Activated T-cell treated with anti-CD3 and anti-CD28 coated beads, Interleukin-2, amount 50 U/mL, for 72 hours (primary cell): ENCODE measurements around the gene DLG2. TPM values are rescaled to one million over a fixed set of nuclear protein-coding genes. Genes with fewer than 3 reads are reported as not detected.

Source experiments
- ATAC-seq, 2 donors: fragments of 150-1000 bp; cut with Tn5 transposase; replicated peaks in 1 of 2; 2 replicates each; pipeline ENCODE4 v1.10.0; 2021; ENCODE audit warnings: moderate library complexity in 2 of 2, mild to moderate bottlenecking in 1 of 2
- DNase-seq, 2 donors: peaks; one replicate each; pipeline ENCODE4 v3.0.0; 2021 to 2022; ENCODE audit warnings: mixed read lengths in 1 of 2
- H3K27ac Mint-ChIP-seq: one replicate; pipeline ENCODE4 v1.8.0; 2022; ENCODE audit warnings: mild to moderate bottlenecking, moderate library complexity, mixed read lengths
- H3K27me3 Mint-ChIP-seq: one replicate; pipeline ENCODE4 v1.8.0; 2022; ENCODE audit warnings: low read depth, mixed read lengths
- H3K36me3 Mint-ChIP-seq, 2 donors: one replicate each; pipeline ENCODE4 v1.8.0; 2022; ENCODE audit warnings: mixed read lengths in 2 of 2, mild to moderate bottlenecking in 1 of 2; ENCODE audit not compliant: insufficient read depth in 2 of 2
- H3K4me1 Mint-ChIP-seq: one replicate; pipeline ENCODE4 v1.8.0; 2022; ENCODE audit warnings: low read depth, mixed read lengths
- H3K4me3 Mint-ChIP-seq, 2 donors: one replicate each; pipeline ENCODE4 v1.8.0; 2022; ENCODE audit warnings: mild to moderate bottlenecking in 2 of 2, mixed read lengths in 2 of 2, moderate library complexity in 2 of 2
- H3K9me3 Mint-ChIP-seq, 2 donors: one replicate each; pipeline ENCODE4 v1.8.0; 2022; ENCODE audit warnings: mixed read lengths in 2 of 2
- total RNA-seq, 2 donors: library from RNA; stranded (reverse); gene quantifications; one replicate each; pipeline ENCODE4 v1.2.3, GENCODE V29; 2022

Gene DLG2
- total RNA-seq, 2 donors from 2014 or later = 4.1 to 5.3 TPM

- no peak for DNase-seq
- Mint-ChIP-seq H3K9me3 (peaks cover 5 to 6% of the 10 kb centered on the region in 2 donors), H3K27ac (no peak overlapping the region), H3K4me3 (no peak overlapping the region), H3K4me1 (no peaks in the 10 kb centered on the region), H3K27me3 (no peaks in the 10 kb centered on the region), H3K36me3 (peaks cover 3 to 7% of the 10 kb centered on the region in 2 donors)
- no peak for ATAC-seq
These were observed 95.8 kb downstream of the DLG2 start for GRCh38 chr11:85531191-85531897.

- DNase-seq (no peak), ATAC-seq (no peak)
- Mint-ChIP-seq H3K4me1 (no peaks in the 10 kb centered on the region), H3K27ac (no peak overlapping the region), H3K36me3 (peaks cover 3 to 7% of the 10 kb centered on the region in 2 donors), H3K9me3 (peaks cover 5 to 6% of the 10 kb centered on the region in 2 donors), H3K27me3 (no peaks in the 10 kb centered on the region), H3K4me3 (no peak overlapping the region)
These were observed 96.5 kb downstream of the DLG2 start for GRCh38 chr11:85530634-85531033.

- H3K4me1 Mint-ChIP-seq = no peaks in the 10 kb centered on the region
- peaks cover 0 to 4% of the 10 kb centered on the region in 2 donors for H3K36me3 Mint-ChIP-seq
- no peak overlapping the region for H3K27ac Mint-ChIP-seq
- ATAC-seq = no peak
- H3K9me3 Mint-ChIP-seq = peaks cover 7 to 9% of the 10 kb centered on the region in 2 donors
- no peaks in the 10 kb centered on the region for H3K27me3 Mint-ChIP-seq
- no peak for DNase-seq
- H3K4me3 Mint-ChIP-seq = no peak overlapping the region
These were observed 100.6 kb downstream of the DLG2 start for GRCh38 chr11:85526564-85526963.

GRCh38 chr11:85525686-85526085, 101.5 kb downstream of the DLG2 start:
- H3K4me1 Mint-ChIP-seq = no peaks in the 10 kb centered on the region
- no peak overlapping the region for H3K27ac Mint-ChIP-seq
- peaks cover 0 to 4% of the 10 kb centered on the region in 2 donors for H3K36me3 Mint-ChIP-seq
- H3K27me3 Mint-ChIP-seq = no peaks in the 10 kb centered on the region
- no peak overlapping the region for H3K4me3 Mint-ChIP-seq
- ATAC-seq (no peak), DNase-seq (no peak)
- H3K9me3 Mint-ChIP-seq = peaks cover 7 to 14% of the 10 kb centered on the region in 2 donors

- H3K27ac Mint-ChIP-seq = no peak overlapping the region
- ATAC-seq = no peak
- no peaks in the 10 kb centered on the region for H3K4me1 Mint-ChIP-seq
- peaks cover 0 to 10% of the 10 kb centered on the region in 2 donors for H3K9me3 Mint-ChIP-seq
- no peak overlapping the region for H3K4me3 Mint-ChIP-seq
- no peak for DNase-seq
- no peaks in the 10 kb centered on the region for H3K36me3 Mint-ChIP-seq
- H3K27me3 Mint-ChIP-seq = no peaks in the 10 kb centered on the region
These were observed 109.9 kb downstream of the DLG2 start for GRCh38 chr11:85517272-85517671.

GRCh38 chr11:85495918-85496317, 131.2 kb downstream of the DLG2 start:
- ATAC-seq (no peak), DNase-seq (no peak)
- no peak overlapping the region for H3K4me3 Mint-ChIP-seq
- H3K27me3 Mint-ChIP-seq = no peaks in the 10 kb centered on the region
- H3K9me3 Mint-ChIP-seq = peaks cover 12 to 15% of the 10 kb centered on the region in 2 donors
- peaks cover 0 to 2% of the 10 kb centered on the region in 2 donors for H3K36me3 Mint-ChIP-seq
- no peak overlapping the region for H3K27ac Mint-ChIP-seq
- H3K4me1 Mint-ChIP-seq = no peaks in the 10 kb centered on the region

- DNase-seq (no peak), ATAC-seq (no peak)
- Mint-ChIP-seq H3K9me3 (peaks cover 16 to 18% of the 10 kb centered on the region in 2 donors), H3K27ac (no peak overlapping the region), H3K4me1 (no peaks in the 10 kb centered on the region), H3K27me3 (no peaks in the 10 kb centered on the region), H3K4me3 (no peak overlapping the region), H3K36me3 (peaks cover 0 to 2% of the 10 kb centered on the region in 2 donors)
These were observed 132.7 kb downstream of the DLG2 start for GRCh38 chr11:85494396-85494795.

GRCh38 chr11:85485902-85486301, 141.2 kb downstream of the DLG2 start:
- ATAC-seq (no peak), DNase-seq (no peak)
- no peak overlapping the region for H3K4me3 Mint-ChIP-seq
- no peak overlapping the region for H3K27ac Mint-ChIP-seq
- H3K27me3 Mint-ChIP-seq = no peaks in the 10 kb centered on the region
- peaks cover 0 to 1% of the 10 kb centered on the region in 2 donors for H3K36me3 Mint-ChIP-seq
- H3K4me1 Mint-ChIP-seq = no peaks in the 10 kb centered on the region
- peaks cover 5 to 16% of the 10 kb centered on the region in 2 donors for H3K9me3 Mint-ChIP-seq

GRCh38 chr11:85483861-85484260, 143.3 kb downstream of the DLG2 start:
- Mint-ChIP-seq H3K4me3 (no peak overlapping the region), H3K9me3 (peaks cover 3 to 13% of the 10 kb centered on the region in 2 donors)
- ATAC-seq = no peak

GRCh38 chr11:85481862-85482261, 145.3 kb downstream of the DLG2 start:
- H3K4me1 Mint-ChIP-seq = no peaks in the 10 kb centered on the region
- no peak for DNase-seq
- no peak for ATAC-seq
- no peak overlapping the region for H3K4me3 Mint-ChIP-seq
- peaks cover 0 to 1% of the 10 kb centered on the region in 2 donors for H3K36me3 Mint-ChIP-seq
- no peak overlapping the region for H3K27ac Mint-ChIP-seq
- peaks cover 3 to 8% of the 10 kb centered on the region in 2 donors for H3K9me3 Mint-ChIP-seq
- H3K27me3 Mint-ChIP-seq = no peaks in the 10 kb centered on the region

More at GRCh38 chr11:85483861-85484260, 143.3 kb downstream of the DLG2 start:
- H3K27ac Mint-ChIP-seq = no peak overlapping the region
- H3K27me3 Mint-ChIP-seq = no peaks in the 10 kb centered on the region
- H3K36me3 Mint-ChIP-seq = peaks cover 0 to 1% of the 10 kb centered on the region in 2 donors
- H3K4me1 Mint-ChIP-seq = no peaks in the 10 kb centered on the region
- DNase-seq = no peak

GRCh38 chr11:85475660-85476517, 151.3 kb downstream of the DLG2 start:
- no peaks in the 10 kb centered on the region for H3K4me1 Mint-ChIP-seq
- H3K9me3 Mint-ChIP-seq = peaks cover 4 to 8% of the 10 kb centered on the region in 2 donors
- H3K27me3 Mint-ChIP-seq = no peaks in the 10 kb centered on the region
- H3K27ac Mint-ChIP-seq = no peak overlapping the region
- ATAC-seq (no peak), DNase-seq (no peak)
- peaks cover 2 to 3% of the 10 kb centered on the region in 2 donors for H3K36me3 Mint-ChIP-seq
- no peak overlapping the region for H3K4me3 Mint-ChIP-seq

- Mint-ChIP-seq H3K9me3 (peaks cover 11 to 17% of the 10 kb centered on the region in 2 donors), H3K36me3 (peaks cover 3 to 4% of the 10 kb centered on the region in 2 donors), H3K27ac (no peak overlapping the region), H3K4me3 (no peak overlapping the region), H3K4me1 (no peaks in the 10 kb centered on the region), H3K27me3 (no peaks in the 10 kb centered on the region)
- no peak for DNase-seq
- no peak for ATAC-seq
These were observed 154.2 kb downstream of the DLG2 start for GRCh38 chr11:85472953-85473352.

- no peaks in the 10 kb centered on the region for H3K27me3 Mint-ChIP-seq
- peaks cover 7 to 22% of the 10 kb centered on the region in 2 donors for H3K9me3 Mint-ChIP-seq
- H3K27ac Mint-ChIP-seq = no peak overlapping the region
- no peaks in the 10 kb centered on the region for H3K4me1 Mint-ChIP-seq
- no peak for DNase-seq
- ATAC-seq = no peak
- H3K36me3 Mint-ChIP-seq = peaks cover 5 to 6% of the 10 kb centered on the region in 2 donors
- no peak overlapping the region for H3K4me3 Mint-ChIP-seq
These were observed 162.9 kb downstream of the DLG2 start for GRCh38 chr11:85464283-85464682.
